NCI-H1092 (cell line): ENCODE results near the gene NDUFAF3.

Source experiments
- DNase-seq: peaks from one replicate; lab custom pipeline; 2025; lab: John Stamatoyannopoulos, UW

Gene NDUFAF3

GRCh38 chr3:49021813-49022687 is at the start of gene NDUFAF3:
NDUFAF3 (plus strand) TSS chr3:49022121; CDS start chr3:49022145, 24 bp downstream.
- peak; percentile 80 for DNase-seq

- no peak for DNase-seq
Measured at GRCh38 chr3:48974076-48974864, 47.7 kb upstream of the NDUFAF3 start.

GRCh38 chr3:48979451-48979850 is 42.5 kb upstream of the NDUFAF3 start:
- DNase-seq: no peak

- no peak for DNase-seq
Measured at GRCh38 chr3:48980295-48980694, 41.6 kb upstream of the NDUFAF3 start.

- DNase-seq: no peak
Measured at GRCh38 chr3:48982016-48982415, 39.9 kb upstream of the NDUFAF3 start.

- DNase-seq: no peak
Measured at GRCh38 chr3:48982686-48983085, 39.2 kb upstream of the NDUFAF3 start.

GRCh38 chr3:48983096-48983495 is 38.8 kb upstream of the NDUFAF3 start:
- DNase-seq: no peak

- no peak for DNase-seq
Measured at GRCh38 chr3:48984663-48985062, 37.3 kb upstream of the NDUFAF3 start.

GRCh38 chr3:48985831-48986376 is 36.0 kb upstream of the NDUFAF3 start:
- no peak for DNase-seq

- DNase-seq: no peak
Measured at GRCh38 chr3:48989126-48989795, 32.7 kb upstream of the NDUFAF3 start.

GRCh38 chr3:48989796-48990635 is 31.9 kb upstream of the NDUFAF3 start, which contains the start of gene P4HTM:
P4HTM (plus strand) TSS chr3:48990241; CDS start chr3:48990257, 16 bp downstream.
- peak; percentile 23 for DNase-seq

GRCh38 chr3:48990636-48991469 is 31.1 kb upstream of the NDUFAF3 start:
- DNase-seq: no peak

GRCh38 chr3:48991851-48992545 is 29.9 kb upstream of the NDUFAF3 start:
- DNase-seq: no peak

GRCh38 chr3:48993834-48994233 is 28.1 kb upstream of the NDUFAF3 start:
- DNase-seq: no peak

GRCh38 chr3:48996640-48997039 is 25.3 kb upstream of the NDUFAF3 start:
- DNase-seq: no peak

GRCh38 chr3:48997102-48997635 is 24.8 kb upstream of the NDUFAF3 start:
- DNase-seq: no peak

GRCh38 chr3:48997714-48998637 is 23.9 kb upstream of the NDUFAF3 start:
- DNase-seq: peak; percentile 83
